OCI-M1 (cell line): Measurements from ENCODE around the gene MATR3.

Experiments used
- DNase-seq: peaks from one replicate; lab custom pipeline; 2025; lab: John Stamatoyannopoulos, UW

The MATR3 gene

DNA sequence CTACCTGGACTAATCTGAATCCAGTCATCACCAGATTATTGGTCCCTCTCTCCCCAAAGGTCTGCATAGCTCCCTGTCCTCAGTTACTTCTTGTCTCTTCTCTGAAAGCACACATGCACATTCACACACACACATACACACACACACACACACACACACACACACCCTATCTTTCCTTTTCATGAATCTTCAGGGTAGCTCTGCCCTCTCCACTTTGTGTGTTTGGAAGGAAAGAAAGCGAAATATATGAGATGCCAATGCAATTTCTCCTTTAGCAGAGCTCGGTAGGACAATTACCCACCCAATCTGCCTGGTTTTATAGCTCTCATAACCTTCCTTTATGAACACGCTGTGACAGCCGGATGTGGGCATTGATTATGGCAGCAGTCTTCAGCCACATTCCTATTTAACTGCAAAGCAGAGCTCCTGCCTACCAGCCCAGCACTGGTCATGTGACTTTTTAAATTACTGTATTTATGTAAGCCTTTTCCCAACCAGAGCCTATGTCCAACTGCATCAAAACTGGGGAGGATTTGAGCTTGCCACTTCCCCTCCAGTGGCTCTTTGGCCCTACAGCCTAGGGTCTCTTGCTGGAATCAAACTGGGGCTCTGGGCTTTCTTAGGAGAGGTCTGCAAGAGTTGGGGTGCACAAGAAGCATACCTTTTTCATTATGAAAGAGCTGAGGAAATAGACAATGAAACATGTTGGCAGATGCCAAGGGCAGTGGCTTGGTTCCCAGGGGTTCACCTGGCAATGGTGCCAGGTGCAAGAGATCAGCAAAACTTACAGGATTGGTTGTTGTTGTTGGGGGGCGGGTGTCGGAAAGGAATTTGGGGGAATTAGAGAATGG is 20.8 kb upstream of the MATR3 start:
- peak; percentile 66 for DNase-seq

DNA sequence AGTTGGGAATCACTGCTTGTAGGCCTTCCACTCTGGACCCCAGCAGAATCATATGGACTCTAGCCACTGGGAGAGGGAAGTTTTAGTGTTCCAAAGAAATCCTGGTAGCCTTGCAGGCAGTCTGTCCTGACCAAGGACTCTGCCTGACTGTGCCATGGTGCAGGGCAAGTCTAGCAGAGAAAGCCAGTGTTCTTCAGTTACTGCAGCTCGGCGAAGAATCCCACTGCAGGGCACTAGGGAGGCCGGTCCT is 20.3 kb upstream of the MATR3 start:
- DNase-seq, result no peak

DNA sequence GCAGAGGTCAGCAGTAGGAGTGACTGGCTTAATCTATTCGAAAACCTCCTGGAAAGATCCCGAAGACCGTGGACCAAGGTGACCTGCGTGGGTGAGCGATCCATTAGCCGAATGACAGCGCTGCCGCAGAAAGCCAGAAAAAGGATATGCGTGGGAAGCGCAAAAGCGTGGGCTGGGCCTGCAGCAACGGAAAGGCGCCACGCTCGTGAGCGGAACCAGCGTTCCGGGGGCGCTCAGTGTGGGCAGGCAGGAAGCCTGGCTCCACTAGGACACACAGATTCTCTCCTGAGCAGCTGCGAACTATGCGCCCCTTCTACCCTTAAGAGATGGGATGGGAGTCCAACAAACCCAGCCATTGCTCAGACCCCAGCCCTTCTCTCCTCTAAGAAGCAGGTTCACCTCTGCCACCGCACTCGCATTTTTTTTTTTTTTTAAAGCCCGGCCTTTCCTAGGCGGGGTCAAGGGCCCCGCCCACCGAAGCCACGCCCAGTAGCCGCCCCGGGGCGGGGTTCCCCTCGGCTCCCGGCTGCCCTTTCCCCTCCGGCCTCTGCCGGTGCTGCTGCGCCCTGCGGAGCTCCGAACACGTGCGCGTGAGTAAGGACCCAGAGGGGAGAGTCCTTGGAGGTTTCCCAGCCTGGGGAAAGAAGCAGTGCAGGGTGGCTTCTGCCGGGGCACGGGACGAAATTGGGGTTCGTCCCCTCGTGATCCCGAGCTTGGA is 19.8 kb upstream of the MATR3 start:
- peak; percentile 96 for DNase-seq

DNA sequence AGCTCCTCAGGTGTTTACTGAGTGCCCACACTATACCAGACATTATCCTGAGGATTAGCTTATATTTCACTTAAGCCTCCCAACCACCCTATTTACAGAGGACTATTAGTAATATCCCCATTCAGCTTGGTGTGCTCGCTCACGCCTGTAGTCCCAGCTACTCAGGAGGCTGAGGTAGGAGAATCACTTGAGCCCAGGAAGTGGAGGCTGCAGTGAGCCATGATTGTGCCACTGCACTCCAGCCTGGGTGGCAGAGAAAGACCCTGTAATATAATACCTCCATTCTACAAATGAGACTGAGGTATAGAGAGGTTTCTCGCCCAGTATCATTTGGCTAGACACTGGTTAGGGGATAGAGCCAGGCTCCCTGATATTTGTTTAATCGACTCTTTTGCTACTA is 18.0 kb upstream of the MATR3 start:
- no peak for DNase-seq

DNA sequence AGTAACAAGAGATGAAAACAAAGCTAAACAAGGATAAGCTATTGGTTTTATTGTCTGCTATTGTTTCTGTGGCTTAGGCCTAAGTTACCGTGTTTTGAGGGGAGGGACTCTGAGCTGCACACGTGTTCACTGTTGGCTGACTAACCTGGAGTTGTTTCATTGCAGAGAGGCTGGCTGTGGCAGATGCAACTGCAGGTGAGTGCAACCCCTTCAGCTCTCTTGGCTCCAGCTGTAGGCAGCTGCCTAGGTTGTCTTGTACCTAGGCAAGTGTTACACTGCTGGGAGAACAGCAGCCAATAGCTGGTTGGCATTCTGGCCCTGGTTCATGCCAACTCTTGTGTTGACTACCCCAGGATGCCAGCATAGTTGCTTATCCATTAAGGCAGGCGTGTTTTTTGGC is 17.6 kb upstream of the MATR3 start:
- DNase-seq, result peak; percentile 34

DNA sequence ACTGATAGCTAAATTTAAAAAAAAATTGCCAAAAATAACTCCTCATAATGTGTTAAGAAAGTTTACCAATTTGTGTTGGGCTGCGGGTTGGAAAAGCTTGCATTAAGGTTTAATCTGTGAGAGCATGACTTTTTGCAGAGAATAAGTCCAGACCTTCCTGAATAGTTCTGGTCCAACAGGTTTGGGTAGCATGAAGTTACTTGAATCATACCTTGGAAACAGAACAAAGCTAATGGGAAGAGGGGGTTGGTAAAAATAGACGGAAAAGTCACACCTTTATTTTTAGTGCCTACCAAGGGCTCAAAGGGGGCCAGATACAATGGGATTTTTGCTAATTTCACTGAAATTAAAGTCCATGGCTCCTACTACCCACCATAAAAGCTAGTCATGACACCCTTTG is 17.1 kb upstream of the MATR3 start:
- DNase-seq, result no peak

DNA sequence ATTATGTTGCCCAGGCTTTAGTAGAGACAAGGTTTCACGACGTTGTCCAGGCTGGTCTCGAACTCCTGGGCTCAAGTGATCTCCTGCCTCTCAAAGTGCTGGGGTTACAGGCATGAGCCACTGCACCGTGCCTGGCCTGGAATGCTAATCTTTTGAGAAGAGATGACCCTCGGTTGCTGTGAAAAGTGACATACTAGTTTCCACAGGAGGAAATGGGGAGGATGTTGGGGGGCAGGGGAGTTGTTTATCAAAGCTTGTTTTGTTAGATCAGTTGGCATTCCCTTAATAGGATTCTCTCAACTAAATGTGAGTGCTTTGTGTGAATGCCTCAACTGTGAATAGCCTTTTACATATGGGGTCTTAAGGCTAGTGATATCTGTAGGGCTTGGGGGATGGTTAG is 16.4 kb upstream of the MATR3 start:
- DNase-seq, result peak; percentile 19

DNA sequence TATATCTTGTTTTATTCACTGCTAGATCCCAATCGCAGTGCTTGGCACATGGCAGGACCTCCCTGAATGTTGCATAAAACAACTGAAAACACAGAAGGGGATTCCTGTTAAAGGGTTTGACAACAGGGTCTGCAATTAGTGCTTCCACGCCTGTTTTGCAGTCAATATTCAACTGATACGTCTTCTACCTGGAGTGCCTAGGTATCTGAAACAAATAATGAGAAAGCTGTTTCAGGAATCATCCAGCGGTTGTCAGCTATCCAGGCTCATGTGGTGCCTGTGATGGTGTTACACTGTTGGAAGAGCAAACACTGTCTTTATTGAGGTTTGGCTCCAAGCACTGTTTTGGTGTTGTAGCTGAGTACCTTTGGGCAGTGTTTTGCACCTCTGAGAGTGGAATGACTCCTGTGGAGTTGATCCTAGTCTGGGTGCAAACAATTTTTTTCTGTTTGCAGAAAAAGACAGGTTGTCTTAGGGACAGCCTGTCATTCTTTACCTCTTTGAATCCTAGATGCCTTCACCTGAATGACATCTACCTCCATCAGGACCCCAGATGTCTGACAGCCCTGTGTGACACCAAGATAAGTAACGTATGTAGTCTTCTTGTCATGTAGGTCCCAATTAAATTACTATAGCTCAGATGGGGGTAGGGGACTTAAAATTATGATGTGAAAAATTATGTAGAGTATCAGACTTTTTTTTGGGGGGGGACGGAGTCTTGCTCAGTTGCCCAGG is 14.8 kb upstream of the MATR3 start:
- no peak for DNase-seq

DNA sequence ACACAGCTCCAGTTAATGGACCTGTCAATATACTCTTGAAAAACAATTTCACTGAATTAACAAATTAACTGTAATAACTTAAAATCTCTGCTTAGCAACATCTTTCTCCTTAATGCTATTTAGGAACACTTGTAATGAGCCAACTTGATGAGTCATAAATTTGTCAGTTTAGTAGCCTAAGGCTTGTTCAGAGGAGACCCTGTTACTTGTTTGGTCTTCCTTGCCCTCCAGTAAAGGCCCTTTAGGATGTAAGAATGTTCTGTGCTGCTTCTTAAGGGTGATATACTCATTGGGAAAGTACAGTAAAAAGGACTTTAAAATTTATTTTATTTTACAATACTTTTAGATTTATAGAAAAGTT is 11.4 kb upstream of the MATR3 start:
- DNase-seq, result no peak

DNA sequence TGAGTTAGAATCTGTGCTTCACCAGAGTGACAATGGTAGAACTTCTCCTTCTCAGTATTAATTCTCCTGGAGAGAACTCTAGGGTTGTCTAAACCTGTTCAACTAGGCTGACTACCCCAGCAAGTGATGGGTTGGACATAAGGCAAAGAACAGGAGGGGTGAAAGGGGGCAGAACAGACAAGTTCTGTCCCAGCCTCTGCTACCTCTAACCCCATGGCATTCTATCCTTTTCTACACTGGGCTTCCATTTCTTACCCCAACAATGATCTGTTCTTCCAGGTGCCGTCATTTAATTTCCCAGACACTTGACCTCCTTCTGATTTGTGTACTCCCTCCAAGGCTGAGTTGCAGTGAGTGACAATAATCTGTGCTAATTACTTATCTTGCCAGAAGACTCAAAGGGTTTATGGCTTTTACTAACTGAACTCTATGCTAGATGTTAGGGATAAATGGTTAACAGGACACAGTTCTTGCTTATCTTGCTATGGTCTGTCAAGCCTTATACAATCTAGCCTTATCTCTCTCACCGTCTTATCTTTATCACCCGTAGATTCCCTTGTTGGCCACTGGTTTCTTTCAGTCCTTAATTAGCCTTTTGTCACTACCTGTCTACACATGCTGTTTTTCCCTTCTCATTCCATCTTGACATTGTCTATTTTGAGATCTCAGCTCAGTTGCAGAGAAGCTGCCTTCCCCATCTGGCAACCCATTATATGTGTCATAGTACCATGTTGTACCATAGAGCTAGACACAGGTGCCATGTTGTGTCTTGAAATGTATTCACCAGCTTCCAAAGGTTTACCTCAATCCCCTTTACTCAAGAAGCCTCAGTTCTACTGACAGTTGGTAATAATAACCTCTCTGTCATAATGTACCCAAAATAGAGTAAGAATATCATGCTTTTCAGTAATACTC is 10.0 kb upstream of the MATR3 start:
- DNase-seq, result no peak

DNA sequence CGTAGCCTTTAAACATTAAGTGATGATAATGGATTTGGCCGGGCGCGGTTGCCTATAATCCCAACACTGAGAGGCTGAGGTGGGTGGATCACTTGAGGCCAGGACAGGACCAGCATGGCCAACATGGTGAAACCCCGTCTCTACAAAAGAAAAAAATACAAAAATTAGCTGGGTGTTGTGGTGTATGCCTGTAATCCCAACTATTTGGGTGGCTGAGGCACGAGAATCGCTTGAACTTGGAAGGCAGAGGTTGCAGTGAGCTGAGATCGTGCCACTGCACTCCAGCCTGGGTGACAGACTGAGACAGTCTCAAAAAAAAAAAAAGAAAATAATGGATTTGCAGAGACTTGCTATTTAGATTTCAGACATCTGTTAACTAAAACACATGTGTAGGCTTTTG is 9.2 kb upstream of the MATR3 start:
- no peak for DNase-seq

DNA sequence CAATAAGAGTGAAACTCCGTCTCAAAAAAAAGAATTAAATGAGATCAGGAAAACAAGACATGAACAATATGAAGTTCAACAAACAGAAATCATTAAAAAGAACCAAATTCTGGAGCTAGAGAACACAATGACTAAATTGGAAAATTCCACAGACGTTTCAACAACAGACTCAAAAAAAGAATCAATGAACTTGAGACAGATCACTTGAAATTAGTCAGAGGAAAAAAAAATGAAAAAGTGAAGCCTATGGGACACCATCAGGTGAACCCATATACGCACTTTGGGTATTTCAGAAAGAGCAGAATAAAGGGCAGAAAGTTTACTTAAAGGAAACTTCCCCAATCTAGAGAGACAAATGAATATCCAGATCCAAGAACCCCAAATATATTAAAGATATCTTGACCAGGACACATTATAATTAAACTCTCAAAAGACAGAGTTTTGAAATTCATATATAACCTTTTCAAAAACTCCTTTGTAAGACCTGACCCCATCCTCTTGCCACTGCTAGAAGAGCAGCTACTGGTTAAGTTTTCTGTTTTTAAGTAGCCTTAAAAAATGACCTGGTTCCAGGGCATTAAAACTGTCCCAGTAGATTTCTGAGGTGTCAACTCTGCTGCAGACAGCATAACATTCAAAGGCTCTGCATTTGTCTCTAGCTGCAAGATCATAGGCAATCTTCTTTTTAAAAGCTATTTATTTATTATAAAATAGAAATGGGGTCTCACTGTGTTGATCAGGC is 7.7 kb upstream of the MATR3 start:
- no peak for DNase-seq

DNA sequence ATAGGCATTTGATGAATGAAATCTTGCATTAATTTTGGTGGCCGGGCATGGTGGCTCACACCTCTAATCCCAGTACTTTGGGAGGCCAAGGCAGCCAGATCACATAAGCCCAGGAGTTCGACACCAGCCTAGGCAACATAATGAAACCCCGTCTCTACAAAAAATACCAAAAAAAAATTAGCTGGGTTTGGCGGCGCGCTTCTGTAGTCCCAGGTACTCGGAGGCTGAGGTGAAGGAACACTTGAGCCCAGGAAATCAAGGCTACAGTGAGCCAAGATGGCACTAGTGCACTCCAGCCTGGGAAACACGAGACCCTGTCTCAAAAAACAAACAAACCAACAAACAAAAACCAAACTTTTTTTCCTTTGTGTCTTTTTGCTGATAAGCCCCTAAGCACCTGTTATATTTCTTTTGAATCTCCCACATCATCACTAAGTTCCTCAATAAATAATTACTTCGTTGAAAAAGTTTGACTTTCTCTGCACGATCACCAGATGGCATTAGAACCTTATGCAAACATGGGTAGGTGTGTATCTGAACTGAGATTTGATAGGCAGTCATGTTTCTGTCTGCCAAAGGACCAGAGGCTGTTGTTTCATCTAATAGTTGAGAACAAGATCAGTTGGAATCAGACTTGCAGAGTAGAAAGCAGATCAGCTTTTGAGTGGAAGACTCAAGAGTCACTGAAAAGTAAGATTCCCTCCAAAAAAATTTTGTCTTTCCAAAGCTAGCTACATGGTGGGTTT is 5.5 kb upstream of the MATR3 start:
- peak; percentile 40 for DNase-seq

DNA sequence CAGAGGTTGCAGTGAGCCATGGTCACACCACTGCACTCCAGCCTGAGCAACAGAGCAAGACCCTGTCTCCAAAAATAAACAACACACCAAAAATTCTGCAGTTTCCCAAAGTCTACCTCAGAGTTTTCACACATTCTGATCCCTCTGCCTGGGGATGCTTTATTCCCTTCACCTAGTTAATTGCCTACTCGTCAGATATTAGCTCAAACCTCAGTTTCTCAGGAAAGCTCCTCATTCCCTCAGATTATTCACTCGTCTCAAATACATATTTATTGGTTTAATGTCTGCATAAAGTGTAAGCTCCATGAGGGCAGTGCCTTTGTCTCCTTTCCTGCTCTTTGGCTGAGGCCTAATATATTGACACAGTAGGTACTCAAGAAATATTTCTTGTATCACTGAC is 2.5 kb upstream of the MATR3 start:
- DNase-seq, result no peak

DNA sequence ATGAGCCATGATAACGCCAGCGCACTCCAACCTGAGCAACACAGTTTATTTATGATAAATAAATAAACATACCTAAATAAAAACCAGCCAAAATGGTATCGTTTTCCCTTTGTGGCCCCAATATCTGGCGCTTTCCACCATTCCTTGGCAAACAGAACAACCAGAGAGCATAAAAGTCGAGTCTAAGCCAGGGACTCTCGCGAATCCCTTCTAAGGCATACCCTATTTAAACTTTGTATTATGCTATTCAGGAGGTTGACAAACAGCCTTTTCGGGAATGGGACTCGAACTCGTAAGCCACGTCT is 386 bp upstream of the MATR3 start:
- no peak for DNase-seq

DNA sequence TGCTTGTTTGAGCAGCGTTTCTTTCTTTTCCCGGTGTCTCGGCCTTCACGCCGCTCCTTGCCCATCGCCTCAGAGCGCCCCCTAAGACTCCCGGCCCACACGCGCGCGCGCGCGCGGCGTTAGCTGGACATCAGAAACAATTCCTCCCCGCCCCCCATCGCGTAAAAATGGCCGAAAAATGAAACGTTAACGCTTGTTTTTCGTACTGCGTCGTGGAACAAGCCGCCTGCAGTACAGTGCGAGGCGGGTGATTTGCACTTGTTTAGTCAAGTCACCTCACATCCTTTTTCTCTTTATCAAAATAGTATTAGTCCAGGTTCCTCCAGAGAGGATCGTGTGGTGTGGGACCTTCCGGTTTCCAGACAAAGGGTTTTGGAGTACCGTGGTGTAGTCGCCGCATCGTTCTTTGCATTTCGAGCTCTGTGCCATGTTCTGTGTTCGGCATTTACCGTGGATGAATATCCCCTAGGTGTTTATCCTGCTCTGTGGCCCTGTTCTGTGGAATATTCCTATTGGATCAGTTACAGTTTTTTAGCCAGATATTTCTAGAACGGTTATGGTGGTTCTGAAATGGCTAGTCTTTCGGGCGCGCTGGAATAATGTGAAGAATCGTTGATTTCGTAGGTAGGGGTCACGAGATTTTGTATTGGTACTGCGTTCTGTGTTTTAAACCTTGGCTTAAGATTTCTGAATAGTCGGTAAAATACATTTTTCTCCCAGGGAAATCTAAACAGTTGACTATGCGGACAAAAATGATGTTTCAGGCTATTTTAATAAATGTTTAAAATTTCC is 1.0 kb downstream of the MATR3 start:
- peak; percentile 88 for DNase-seq

DNA sequence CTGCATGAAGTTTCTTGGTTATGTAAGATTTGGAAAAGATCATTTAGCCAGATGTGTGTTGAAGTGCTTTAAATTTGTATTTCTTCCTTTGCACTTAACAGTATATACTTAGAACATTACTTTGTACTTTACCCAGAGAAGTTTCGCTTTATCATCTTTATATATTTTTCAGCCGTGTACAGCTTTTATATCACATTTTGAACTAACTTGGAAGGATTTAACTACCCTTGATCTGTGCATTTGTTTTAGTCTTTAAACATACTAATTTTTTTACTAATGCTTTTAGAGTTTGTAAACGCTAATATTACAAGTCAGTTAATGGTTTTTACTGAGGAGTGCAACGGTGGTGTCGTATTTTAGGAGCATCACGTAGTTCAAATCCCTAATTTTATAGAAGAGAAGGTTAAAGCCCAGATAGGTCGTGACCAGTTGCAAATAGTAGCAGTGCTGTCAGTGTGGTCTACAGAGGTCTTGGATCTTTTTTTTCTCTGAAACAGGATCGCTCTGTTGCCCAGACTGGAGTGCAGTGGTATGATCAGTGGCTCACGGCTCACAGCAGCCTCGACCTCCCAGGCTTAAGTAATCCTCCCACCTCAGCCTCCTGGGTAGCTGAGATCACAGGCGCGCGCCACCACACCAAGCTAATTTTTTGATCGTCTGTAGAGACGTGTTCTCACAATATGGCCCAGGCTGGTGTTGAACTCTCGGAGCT is 2.0 kb downstream of the MATR3 start:
- DNase-seq, result peak; percentile 39

DNA sequence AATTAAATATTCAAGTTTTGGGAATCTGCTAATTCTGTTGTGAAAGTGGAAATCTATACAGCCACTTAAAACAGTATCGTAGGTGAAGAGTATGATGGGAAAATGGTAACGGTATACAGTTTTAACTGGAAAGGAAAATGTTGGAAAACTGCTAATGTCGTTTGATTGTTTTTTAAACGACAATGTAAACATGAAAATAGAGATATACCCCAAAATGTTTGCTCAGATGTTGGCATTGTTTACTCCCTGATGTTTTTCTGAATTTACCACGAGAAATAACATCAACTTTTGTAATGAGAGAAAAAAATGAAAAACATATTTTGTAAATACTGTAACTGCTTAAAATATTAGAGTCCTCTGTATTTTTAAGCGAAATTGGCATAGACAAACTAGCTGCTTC is 2.7 kb downstream of the MATR3 start:
- DNase-seq, result no peak

DNA sequence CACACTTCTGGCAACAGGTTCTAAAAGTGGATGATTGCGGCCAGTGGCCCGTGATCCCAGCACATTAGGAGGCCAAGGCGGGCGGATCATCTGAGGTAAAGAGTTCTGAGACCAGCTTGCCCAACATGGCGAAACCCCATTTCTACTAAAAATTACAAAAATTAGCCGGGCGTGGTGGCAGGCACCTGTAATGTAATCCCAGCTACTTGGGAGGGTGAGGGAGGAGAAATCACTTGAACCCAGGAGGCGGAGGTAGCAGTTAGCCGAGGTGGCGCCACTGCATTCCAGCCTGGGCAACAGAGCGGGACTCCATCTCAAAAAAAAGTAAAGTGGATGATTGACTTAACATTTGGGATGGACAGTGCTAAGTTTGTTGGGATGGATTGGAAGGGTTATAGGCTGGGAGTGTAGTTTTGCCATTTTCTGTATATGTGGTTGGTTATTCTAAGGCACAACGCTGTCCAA is 3.4 kb downstream of the MATR3 start:
- DNase-seq, result no peak
